K562 (cell line): ENCODE results near the gene ANKS3. TPM values are rescaled to one million over a fixed set of nuclear protein-coding genes. Genes with fewer than 3 reads are reported as not detected.

Experiments used
- ATAC-seq: fragments of 200-7000 bp; cut with Tn5 transposase; 3 replicates; pipeline ENCODE4 v1.9.1; 2020; ENCODE audit warnings: moderate library complexity
- BruUV-seq: library from RNA; stranded (reverse); fragments of 400-500 nt; replicated peaks from 2 replicates; lab custom pipeline; 2021; lab: Mats Ljungman, UMichigan
- CTCF ChIA-PET: fragments of 300-600 bp; formaldehyde crosslinking; extraction: SDS; loops from one replicate; lab custom pipeline; 2021; ENCODE audit warnings: low intra/inter-chr PET ratio; lab: Yijun Ruan, JAX
- POLR2A ChIA-PET: fragments of 300-600, 350-650 bp; sonication (Branson Sonifier 250); formaldehyde crosslinking; extraction: SDS; loops from one replicate; lab custom pipeline; 2021; ENCODE audit warnings: antibody characterized with exemption, inconsistent platforms; lab: Yijun Ruan, JAX
- DNase-seq, 4 experiments: peaks; one replicate each; pipeline versions ENCODE4 v3.0.0 to v3.0.0-alpha.2; 2011 to 2018; ENCODE audit warnings: low spot score in 3 of 4, mixed read lengths in 3 of 4; ENCODE audit errors: extremely low read depth in 1 of 4
- FAIRE-seq: peaks from 2 replicates; lab custom pipeline; 2011; peaks lifted over from hg19 to GRCh38; lab: Jason Lieb, UNC
- H2AFZ ChIP-seq: 2 replicates; pipeline ENCODE4 v1.6.0; 2011; ENCODE audit warnings: low read depth, low read length, control low read depth, inconsistent platforms
- H3K27ac ChIP-seq: fragments of 200-600 bp; 3 replicates; pipeline ENCODE4 v1.8.0; 2011; ENCODE audit warnings: low read depth, mild to moderate bottlenecking, control low read depth, inconsistent platforms, low read length, moderate library complexity, mixed read lengths; ENCODE audit errors: extremely low read depth
- H3K27me3 ChIP-seq, 2 experiments: fragments of 300-600 bp in 1 of 2; 2 replicates in 1 of 2; 3 replicates in 1 of 2; pipeline versions ENCODE4 v1.6.0 to v1.8.0; 2011; ENCODE audit warnings: inconsistent platforms in 2 of 2, low read length in 2 of 2, mild to moderate bottlenecking in 1 of 2, mixed read lengths in 1 of 2, moderate library complexity in 1 of 2; ENCODE audit not compliant: control insufficient read depth in 2 of 2, insufficient read depth in 2 of 2
- H3K36me3 ChIP-seq: fragments of 300-600 bp; 3 replicates; pipeline ENCODE4 v1.8.0; 2011; ENCODE audit warnings: mild to moderate bottlenecking, low read length, inconsistent platforms; ENCODE audit not compliant: control insufficient read depth, insufficient read depth
- H3K4me1 ChIP-seq, 2 experiments: fragments of 200-600 bp in 1 of 2; replicated peaks in 1 of 2; 2 replicates in 1 of 2; 3 replicates in 1 of 2; pipeline versions ENCODE4 v1.5.1 to v1.8.0; 2011; ENCODE audit warnings: inconsistent platforms in 2 of 2, low read length in 2 of 2, mild to moderate bottlenecking in 1 of 2, mixed read lengths in 1 of 2, moderate library complexity in 1 of 2; ENCODE audit not compliant: control insufficient read depth in 2 of 2, insufficient read depth in 2 of 2
- H3K4me2 ChIP-seq: 2 replicates; pipeline ENCODE4 v1.6.1; 2011; ENCODE audit warnings: low read length, control low read depth, inconsistent platforms, mixed read lengths; ENCODE audit not compliant: insufficient read depth
- H3K4me3 ChIP-seq: fragments of 200-600 bp; sonication (generic), shearing (Covaris generic); 2 replicates; pipeline ENCODE4 v1.5.1; 2016; ENCODE audit warnings: control low read depth, inconsistent platforms
- H3K79me2 ChIP-seq: fragments of 200-600 bp; 3 replicates; pipeline ENCODE4 v1.8.0; 2011; ENCODE audit warnings: low read length, inconsistent platforms; ENCODE audit not compliant: control insufficient read depth, insufficient read depth
- H3K9ac ChIP-seq, 2 experiments: 2 replicates each; pipeline versions ENCODE4 v1.6.0 to v1.6.1; 2011; ENCODE audit warnings: low read depth in 2 of 2, low read length in 2 of 2, control low read depth in 1 of 2, inconsistent platforms in 1 of 2, mild to moderate bottlenecking in 1 of 2, mixed read lengths in 1 of 2; ENCODE audit not compliant: insufficient read depth in 1 of 2
- H3K9me1 ChIP-seq: one replicate; pipeline ENCODE4 v1.6.0; 2011; ENCODE audit warnings: inconsistent platforms, mild to moderate bottlenecking, low read length, moderate library complexity; ENCODE audit not compliant: control insufficient read depth, insufficient read depth
- H3K9me3 ChIP-seq: replicated peaks from 2 replicates; pipeline ENCODE4 v1.5.1; 2011; ENCODE audit warnings: low read depth, low read length, inconsistent platforms; ENCODE audit not compliant: control insufficient read depth, insufficient read depth
- H4K20me1 ChIP-seq: replicated peaks from 2 replicates; pipeline ENCODE4 v1.6.1; 2011; ENCODE audit warnings: low read length, inconsistent platforms, mixed read lengths; ENCODE audit not compliant: control insufficient read depth, insufficient read depth
- CXXC5 ChIP-seq: fragments of 250-450 bp; sonication (Bioruptor Pico); IDR thresholded peaks from 2 replicates; pipeline ENCODE4 v1.8.0; 2022; ENCODE audit warnings: inconsistent platforms, mild to moderate bottlenecking, moderate library complexity
- FOXA3 ChIP-seq, 2 experiments: fragments of 450-650 bp in 1 of 2; sonication (generic) in 1 of 2; formaldehyde crosslinking; IDR thresholded peaks in 1 of 2; conservative IDR thresholded peaks in 1 of 2; 2 replicates each; pipeline versions ENCODE4 v1.4.0 to v1.8.0; 2020 to 2022; ENCODE audit warnings: mild to moderate bottlenecking in 2 of 2, missing genetic modification reagents in 1 of 2
- MCM7 ChIP-seq, 2 experiments: fragments of 450-650 bp; IDR thresholded peaks; 2 replicates each; pipeline ENCODE4 v1.6.1; 2016 to 2018
- NR3C1 ChIP-seq: sonication (generic); formaldehyde crosslinking; IDR thresholded peaks from 2 replicates; pipeline ENCODE4 v1.8.1; 2022; ENCODE audit warnings: missing genetic modification reagents
- PHTF2 ChIP-seq: fragments of 250-450 bp; sonication (Bioruptor Pico); IDR thresholded peaks from 2 replicates; pipeline ENCODE4 v1.5.0; 2021; ENCODE audit warnings: mild to moderate bottlenecking
- POLR2A ChIP-seq: fragments of 450-650 bp; conservative IDR thresholded peaks from 2 replicates; pipeline ENCODE4 v1.6.1; 2016
- POLR2G ChIP-seq: fragments of 200-400 bp; formaldehyde crosslinking; IDR thresholded peaks from 2 replicates; pipeline ENCODE4 v1.6.1; 2017; ENCODE audit warnings: low read depth, mild to moderate bottlenecking, antibody characterized with exemption, low read length, moderate library complexity
- RBFOX2 ChIP-seq: fragments of 200-400 bp; formaldehyde crosslinking; IDR thresholded peaks from 2 replicates; pipeline ENCODE4 v1.6.1; 2017; ENCODE audit warnings: low read depth, mild to moderate bottlenecking, low read length, moderate library complexity
- RBM22 ChIP-seq: fragments of 200-400 bp; formaldehyde crosslinking; IDR thresholded peaks from 2 replicates; pipeline ENCODE4 v1.6.1; 2018; ENCODE audit warnings: low read length, low read depth; ENCODE audit not compliant: poor library complexity, severe bottlenecking
- RHOXF2B ChIP-seq: fragments of 250-450 bp; sonication (Bioruptor Pico); conservative IDR thresholded peaks from 2 replicates; pipeline ENCODE4 v1.5.1; 2021
- SRSF7 ChIP-seq: fragments of 200-400 bp; formaldehyde crosslinking; optimal IDR thresholded peaks from 2 replicates; pipeline ENCODE3; 2017; ENCODE audit warnings: mild to moderate bottlenecking, low read depth, low read length
- TAF15 ChIP-seq: fragments of 200-400 bp; formaldehyde crosslinking; IDR thresholded peaks from 2 replicates; pipeline ENCODE4 v1.6.1; 2017; ENCODE audit warnings: mild to moderate bottlenecking, low read depth, low read length, moderate library complexity
- TEAD2 ChIP-seq: fragments of 450-650 bp; IDR thresholded peaks from 2 replicates; pipeline ENCODE4 v1.6.1; 2016; ENCODE audit warnings: missing genetic modification characterization, control low read depth, missing compliant biosample characterization
- THRAP3 ChIP-seq: fragments of 450-650 bp; IDR thresholded peaks from 2 replicates; pipeline ENCODE4 v1.6.1; 2016; ENCODE audit warnings: mild to moderate bottlenecking, inconsistent platforms, borderline replicate concordance
- WGBS: fragments of 100-300 bp; shearing (Covaris generic); methylation state at CpG from one replicate; pipeline ENCODE4 v1.1.6; 2016; ENCODE audit warnings: low coverage, mixed read lengths; ENCODE audit not compliant: insufficient coverage; ENCODE audit errors: missing lambda C conversion rate; 5-methylcytosine and 5-hydroxymethylcytosine counted together
- in situ Hi-C: fragments of 300-500 bp; cut with MboI; formaldehyde crosslinking; loops from 4 replicates; pipeline ENCODE4 v1.15.0; 2018; ENCODE audit warnings: inconsistent platforms, mixed read lengths
- intact Hi-C: fragments of 100-400 bp; cut with micrococcal nuclease; formaldehyde crosslinking; loops from 2 replicates; pipeline ENCODE4 v1.14.2; 2022
- polyA plus RNA-seq, 8 experiments: library from polyadenylated mRNA; depleted of rRNA in 4 of 8; stranded (reverse) in 5 of 8; unstranded in 3 of 8; fragments of >200 nt; fragmentation: Nextera tagmentation in 2 of 8; fragmentation: Illumina TruSeq in 1 of 8; extraction: Ambion mirVana in 2 of 8; extraction: Trizol in 1 of 8; gene quantifications; 2 replicates each; pipeline versions ENCODE4 v1.2.1 to v1.2.3, GENCODE V29; 2011 to 2014; ENCODE audit warnings: inconsistent platforms in 1 of 8, missing spikeins in 1 of 8
- total RNA-seq, 7 experiments: library from RNA; depleted of rRNA in 6 of 7; stranded (reverse); fragments of >200 nt in 6 of 7; fragmentation: Illumina TruSeq in 2 of 7; extraction: Trizol in 2 of 7; gene quantifications; 2 replicates each; pipeline versions ENCODE4 v1.2.1 to v1.2.3, GENCODE V29; 2011 to 2021; ENCODE audit warnings: low replicate concordance in 1 of 7
- TF ChIP-seq, protein P1 (sequence below): fragments of 250-450 bp; sonication (Bioruptor Pico); IDR thresholded peaks from 2 replicates; pipeline ENCODE4 v1.5.0; 2021
- TF ChIP-seq, protein P2 (sequence below): conservative IDR thresholded peaks from 2 replicates; pipeline ENCODE4 v1.6.1; 2011; ENCODE audit warnings: low read depth, mild to moderate bottlenecking, low read length; ENCODE audit not compliant: control insufficient read depth
- TF ChIP-seq, protein P3 (sequence below): fragments of 450-650 bp; formaldehyde crosslinking; IDR thresholded peaks from 2 replicates; pipeline ENCODE4 v1.4.0; 2020; ENCODE audit warnings: mild to moderate bottlenecking, mixed read lengths
- TF ChIP-seq, protein P4 (sequence below): fragments of 450-650 bp; conservative IDR thresholded peaks from 2 replicates; pipeline ENCODE4 v1.6.1; 2016; ENCODE audit warnings: missing genetic modification characterization, low read depth, mild to moderate bottlenecking, missing compliant biosample characterization, moderate library complexity

The ANKS3 gene
- total and polyA plus RNA-seq, 9 of the 15 experiments (the other 6 are each of a cell fraction or from before 2014, with no cell fraction given): 0.43 to 25.7 (median 14.8) TPM

DNA sequence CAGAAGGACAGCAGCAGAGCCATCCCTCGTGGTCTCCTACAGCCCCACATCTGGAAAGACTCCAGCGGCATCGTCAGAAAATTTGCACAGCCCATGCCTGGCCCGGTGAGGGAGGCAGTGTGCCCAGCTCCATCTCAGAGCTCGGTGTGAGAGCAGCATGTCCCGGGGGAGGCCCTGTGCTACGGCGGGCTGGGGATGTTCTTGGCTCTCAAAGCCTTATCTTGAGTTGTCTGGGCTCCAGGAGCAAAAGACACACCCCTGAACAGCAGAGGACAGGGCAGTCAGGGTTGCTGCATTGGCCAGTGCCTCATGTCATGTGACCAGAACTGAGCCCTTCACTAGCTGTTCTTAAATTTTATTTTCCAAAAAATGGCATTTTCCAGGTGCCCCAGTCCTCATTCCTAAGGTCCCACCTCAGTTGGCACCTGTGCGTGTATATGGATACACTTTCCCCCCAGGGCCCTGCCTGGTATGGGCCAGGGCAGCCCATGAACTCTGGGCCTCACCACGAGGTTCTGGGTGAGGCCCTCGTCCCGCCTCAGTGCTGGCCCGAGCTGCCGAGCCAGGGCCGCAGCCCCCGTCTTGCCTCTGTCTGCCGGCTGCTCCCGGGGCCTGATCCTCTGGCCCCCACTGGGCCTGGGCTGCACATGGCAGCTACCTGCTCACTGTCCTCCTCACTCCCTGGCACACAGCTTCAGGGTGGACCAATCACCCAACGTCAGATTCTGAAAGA is 37.7 kb downstream of the ANKS3 start:
- Histone ChIP-seq H3K9me3 (no peaks in the 10 kb centered on the region), H3K4me1 (peaks cover 0 to 66% of the 10 kb centered on the region in 2 experiments; a peak in 3 of 5 replicates), H3K27me3 (no peaks in the 10 kb centered on the region), H3K4me2 (no peak overlapping the region), H3K79me2 (peaks cover 12% of the 10 kb centered on the region), H3K27ac (no peak overlapping the region), H3K36me3 (peaks cover 66% of the 10 kb centered on the region; the same call in 2 of the 3 replicates), H3K9ac (peak overlapping the region in 1 of 2 experiments; percentile 33; a peak in 1 of 4 replicates), H4K20me1 (peaks cover 8% of the 10 kb centered on the region; the same call in 1 of the 2 replicates), H3K4me3 (no peak overlapping the region), H3K9me1 (peaks cover 3% of the 10 kb centered on the region), H2AFZ (no peak overlapping the region)
- ATAC-seq (no peak), DNase-seq (no peak), FAIRE-seq (peak; percentile 49)
- intact Hi-C loops (no loop called here), in situ Hi-C loops (no loop called here)
- no TSS peak for BruUV-seq
- CTCF ChIA-PET: no interaction called here
- 81% methylated on average over 18 of the region's 19 CpGs for WGBS
- POLR2A ChIA-PET: interaction anchor here (0.6 to 1.7 kb wide), 9 partner anchors 8 to 263 kb away, joined by 3 to 11 read pairs (median 3); no protein-coding TSS in a partner anchor
- no peak for TF ChIP-seq CXXC5 (CRISPR knock-in tag)
- peak; percentile 4 for TF ChIP-seq RBM22
- no peak for TF ChIP-seq NR3C1
- TF ChIP-seq, protein P1, sequence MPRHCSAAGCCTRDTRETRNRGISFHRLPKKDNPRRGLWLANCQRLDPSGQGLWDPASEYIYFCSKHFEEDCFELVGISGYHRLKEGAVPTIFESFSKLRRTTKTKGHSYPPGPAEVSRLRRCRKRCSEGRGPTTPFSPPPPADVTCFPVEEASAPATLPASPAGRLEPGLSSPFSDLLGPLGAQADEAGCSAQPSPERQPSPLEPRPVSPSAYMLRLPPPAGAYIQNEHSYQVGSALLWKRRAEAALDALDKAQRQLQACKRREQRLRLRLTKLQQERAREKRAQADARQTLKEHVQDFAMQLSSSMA (CRISPR knock-in tag): no peak
- no peak for TF ChIP-seq THRAP3
- TF ChIP-seq, protein P2, sequence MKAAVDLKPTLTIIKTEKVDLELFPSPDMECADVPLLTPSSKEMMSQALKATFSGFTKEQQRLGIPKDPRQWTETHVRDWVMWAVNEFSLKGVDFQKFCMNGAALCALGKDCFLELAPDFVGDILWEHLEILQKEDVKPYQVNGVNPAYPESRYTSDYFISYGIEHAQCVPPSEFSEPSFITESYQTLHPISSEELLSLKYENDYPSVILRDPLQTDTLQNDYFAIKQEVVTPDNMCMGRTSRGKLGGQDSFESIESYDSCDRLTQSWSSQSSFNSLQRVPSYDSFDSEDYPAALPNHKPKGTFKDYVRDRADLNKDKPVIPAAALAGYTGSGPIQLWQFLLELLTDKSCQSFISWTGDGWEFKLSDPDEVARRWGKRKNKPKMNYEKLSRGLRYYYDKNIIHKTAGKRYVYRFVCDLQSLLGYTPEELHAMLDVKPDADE: no peak
- no peak for TF ChIP-seq TAF15
- peak; percentile 35; the same call in 1 of the 2 replicates for TF ChIP-seq RBFOX2
- TF ChIP-seq POLR2A: 0 out of 2 replicates have a peak, but pooled peaks have one; percentile 17
- TF ChIP-seq TEAD2: no peak
- TF ChIP-seq FOXA3 (CRISPR knock-in tag; conservative IDR thresholded peaks at IDR 0.05 in 1 of 2, IDR thresholded peaks at IDR 0.05 in 1 of 2): no peak
- no peak for TF ChIP-seq PHTF2 (CRISPR knock-in tag)
- TF ChIP-seq POLR2G: 0 out of 2 replicates have a peak, but pooled peaks have one; percentile 50
- no peak for TF ChIP-seq SRSF7
- TF ChIP-seq, protein P3, sequence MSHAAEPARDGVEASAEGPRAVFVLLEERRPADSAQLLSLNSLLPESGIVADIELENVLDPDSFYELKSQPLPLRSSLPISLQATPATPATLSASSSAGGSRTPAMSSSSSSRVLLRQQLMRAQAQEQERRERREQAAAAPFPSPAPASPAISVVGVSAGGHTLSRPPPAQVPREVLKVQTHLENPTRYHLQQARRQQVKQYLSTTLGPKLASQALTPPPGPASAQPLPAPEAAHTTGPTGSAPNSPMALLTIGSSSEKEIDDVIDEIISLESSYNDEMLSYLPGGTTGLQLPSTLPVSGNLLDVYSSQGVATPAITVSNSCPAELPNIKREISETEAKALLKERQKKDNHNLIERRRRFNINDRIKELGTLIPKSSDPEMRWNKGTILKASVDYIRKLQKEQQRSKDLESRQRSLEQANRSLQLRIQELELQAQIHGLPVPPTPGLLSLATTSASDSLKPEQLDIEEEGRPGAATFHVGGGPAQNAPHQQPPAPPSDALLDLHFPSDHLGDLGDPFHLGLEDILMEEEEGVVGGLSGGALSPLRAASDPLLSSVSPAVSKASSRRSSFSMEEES (CRISPR knock-in tag): peak; percentile 67
- no peak for TF ChIP-seq RHOXF2B (CRISPR knock-in tag)
- TF ChIP-seq, protein P4, sequence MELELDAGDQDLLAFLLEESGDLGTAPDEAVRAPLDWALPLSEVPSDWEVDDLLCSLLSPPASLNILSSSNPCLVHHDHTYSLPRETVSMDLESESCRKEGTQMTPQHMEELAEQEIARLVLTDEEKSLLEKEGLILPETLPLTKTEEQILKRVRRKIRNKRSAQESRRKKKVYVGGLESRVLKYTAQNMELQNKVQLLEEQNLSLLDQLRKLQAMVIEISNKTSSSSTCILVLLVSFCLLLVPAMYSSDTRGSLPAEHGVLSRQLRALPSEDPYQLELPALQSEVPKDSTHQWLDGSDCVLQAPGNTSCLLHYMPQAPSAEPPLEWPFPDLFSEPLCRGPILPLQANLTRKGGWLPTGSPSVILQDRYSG: no peak
- no peak for TF ChIP-seq MCM7 (IDR thresholded peaks at IDR 0.05)
